ENCODE data around the gene THSD4.

THSD4 gene

DNA sequence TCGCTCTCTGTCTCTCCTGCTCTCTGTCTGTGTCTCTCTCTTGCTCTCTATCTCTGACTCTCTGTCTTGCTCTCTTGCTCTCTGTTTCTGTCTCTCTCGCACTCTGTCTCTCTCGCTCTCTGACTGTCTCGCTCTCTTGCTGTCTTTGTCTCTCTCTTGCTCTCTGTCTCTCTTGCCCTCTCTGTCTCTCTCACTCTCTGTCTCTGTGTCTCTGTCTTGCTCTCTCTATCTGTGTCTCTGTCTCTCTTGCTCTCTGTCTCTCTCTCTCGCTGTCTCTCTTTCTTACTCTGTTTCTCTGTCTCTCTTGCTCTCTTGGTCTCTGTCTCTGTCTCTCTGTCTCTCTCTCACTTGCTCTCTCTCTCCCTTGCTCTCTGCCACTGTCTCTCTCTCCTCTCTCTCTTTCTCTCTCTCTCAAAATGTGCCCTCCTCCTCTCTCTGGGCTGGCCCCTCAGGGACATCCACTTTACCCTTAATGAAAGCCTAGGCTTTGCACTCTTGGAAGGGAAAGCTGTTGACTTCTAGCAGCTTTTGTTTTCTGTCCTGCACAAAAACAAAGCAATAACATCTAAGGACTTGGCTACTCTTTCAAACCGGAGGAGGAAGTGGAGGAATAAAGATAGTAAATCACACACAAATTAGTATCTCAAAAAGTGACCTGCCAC, 621.1 kb downstream of the THSD4 start:
- TF ChIP-seq, protein P1, sequence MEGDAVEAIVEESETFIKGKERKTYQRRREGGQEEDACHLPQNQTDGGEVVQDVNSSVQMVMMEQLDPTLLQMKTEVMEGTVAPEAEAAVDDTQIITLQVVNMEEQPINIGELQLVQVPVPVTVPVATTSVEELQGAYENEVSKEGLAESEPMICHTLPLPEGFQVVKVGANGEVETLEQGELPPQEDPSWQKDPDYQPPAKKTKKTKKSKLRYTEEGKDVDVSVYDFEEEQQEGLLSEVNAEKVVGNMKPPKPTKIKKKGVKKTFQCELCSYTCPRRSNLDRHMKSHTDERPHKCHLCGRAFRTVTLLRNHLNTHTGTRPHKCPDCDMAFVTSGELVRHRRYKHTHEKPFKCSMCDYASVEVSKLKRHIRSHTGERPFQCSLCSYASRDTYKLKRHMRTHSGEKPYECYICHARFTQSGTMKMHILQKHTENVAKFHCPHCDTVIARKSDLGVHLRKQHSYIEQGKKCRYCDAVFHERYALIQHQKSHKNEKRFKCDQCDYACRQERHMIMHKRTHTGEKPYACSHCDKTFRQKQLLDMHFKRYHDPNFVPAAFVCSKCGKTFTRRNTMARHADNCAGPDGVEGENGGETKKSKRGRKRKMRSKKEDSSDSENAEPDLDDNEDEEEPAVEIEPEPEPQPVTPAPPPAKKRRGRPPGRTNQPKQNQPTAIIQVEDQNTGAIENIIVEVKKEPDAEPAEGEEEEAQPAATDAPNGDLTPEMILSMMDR (conservative IDR thresholded peaks at IDR 0.05) = no peak
- no peak for TF ChIP-seq ZFX (IDR thresholded peaks at IDR 0.05)

DNA sequence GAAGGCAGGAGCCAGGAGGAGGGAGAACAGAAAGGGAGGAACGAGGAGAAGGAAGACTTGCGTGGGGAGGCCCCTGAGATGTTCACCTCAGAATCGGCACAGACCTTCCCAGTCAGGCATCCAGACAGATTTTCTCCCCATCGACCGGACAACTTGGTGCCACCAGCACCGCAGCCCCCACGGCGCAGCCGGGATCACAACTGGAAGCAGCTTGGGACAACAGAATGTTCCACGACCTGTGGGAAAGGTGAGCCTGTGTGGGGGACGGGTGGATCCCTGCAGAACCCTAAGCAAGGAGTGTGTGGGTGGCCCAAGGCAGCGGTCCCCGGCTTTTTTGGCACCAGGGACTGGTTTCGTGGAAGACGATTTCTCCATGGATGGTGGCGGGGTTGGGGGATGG, 622.5 kb downstream of the THSD4 start:
- no peak overlapping the region for H3K27ac ChIP-seq
- TF ChIP-seq, protein P1 (conservative IDR thresholded peaks at IDR 0.05) = no peak
- no peak for TF ChIP-seq ZFX (IDR thresholded peaks at IDR 0.05)

More for the DNA sequence above, 621.1 kb downstream of the THSD4 start:
- H3K27ac ChIP-seq = no peak overlapping the region

DNA sequence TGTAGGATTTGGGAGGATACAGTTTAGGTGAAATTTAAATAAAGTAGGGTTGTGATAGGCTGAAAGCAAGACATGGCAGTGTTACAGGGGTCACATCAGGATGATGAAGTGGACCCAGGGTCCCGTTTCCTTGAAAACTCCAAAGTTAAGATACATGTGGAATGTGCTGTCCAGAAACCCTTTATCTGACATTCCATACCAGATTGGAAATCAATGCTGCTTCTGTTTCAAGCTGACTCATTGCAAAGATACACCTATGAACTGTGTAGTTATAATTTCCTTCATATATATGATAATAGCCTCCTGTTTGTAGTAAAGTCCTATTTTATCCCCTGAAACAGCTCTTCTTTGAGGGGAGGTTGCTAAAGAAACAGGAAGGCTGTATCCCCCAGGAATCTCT, 624.1 kb downstream of the THSD4 start:
- no peak for TF ChIP-seq ZFX (IDR thresholded peaks at IDR 0.05)
- TF ChIP-seq, protein P1 (conservative IDR thresholded peaks at IDR 0.05) = no peak
- H3K27ac ChIP-seq = no peak overlapping the region

DNA sequence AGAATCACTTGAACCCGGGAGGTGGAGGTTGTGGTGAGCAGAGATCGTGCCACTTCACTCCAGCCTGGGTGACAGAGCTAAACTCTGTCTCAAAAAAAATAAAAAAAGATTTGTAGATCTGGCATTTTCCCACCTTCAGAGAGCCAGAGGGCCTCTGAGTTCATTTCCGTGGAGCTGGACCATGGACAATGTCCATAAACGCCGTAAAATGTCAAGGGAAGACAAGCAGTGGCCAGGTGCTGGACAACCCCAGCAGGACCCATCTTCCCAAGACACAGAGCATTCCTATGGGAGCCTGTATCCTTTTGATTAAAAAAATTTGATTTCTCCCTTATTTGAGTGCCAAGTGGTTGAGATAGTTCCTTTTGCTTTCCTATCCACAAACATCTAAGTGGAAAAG, 627.7 kb downstream of the THSD4 start:
- TF ChIP-seq, protein P1 (conservative IDR thresholded peaks at IDR 0.05) = no peak
- TF ChIP-seq ZFX (IDR thresholded peaks at IDR 0.05) = no peak
- no peak overlapping the region for H3K27ac ChIP-seq

DNA sequence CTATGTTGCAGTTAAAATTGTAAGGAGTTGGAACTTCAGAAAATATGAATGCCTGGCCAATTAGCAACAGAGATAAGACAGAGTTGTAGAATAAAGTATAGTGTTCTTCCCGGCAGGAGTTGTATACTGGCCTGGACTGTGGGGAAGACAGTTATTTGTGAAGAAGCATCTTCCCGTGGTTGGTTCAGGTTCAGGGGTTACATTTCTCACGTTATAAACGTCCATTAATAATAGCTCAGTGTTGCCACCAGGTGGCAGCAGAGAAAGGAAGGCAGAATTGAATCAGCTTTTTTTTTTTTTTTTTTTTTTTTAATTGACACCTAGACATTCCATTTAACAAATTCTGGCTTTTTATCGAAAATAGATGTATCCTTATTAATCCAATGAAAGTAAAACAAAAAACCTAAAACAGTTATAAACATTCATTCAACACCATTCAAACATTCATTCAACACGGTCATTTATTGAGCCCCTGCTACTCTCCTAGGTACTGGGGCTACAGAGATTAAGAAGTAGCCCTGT, 628.7 kb downstream of the THSD4 start:
- TF ChIP-seq, protein P1 (conservative IDR thresholded peaks at IDR 0.05) = peak; percentile 91
- no peak for TF ChIP-seq ZFX (IDR thresholded peaks at IDR 0.05)
- H3K27ac ChIP-seq = no peak overlapping the region

DNA sequence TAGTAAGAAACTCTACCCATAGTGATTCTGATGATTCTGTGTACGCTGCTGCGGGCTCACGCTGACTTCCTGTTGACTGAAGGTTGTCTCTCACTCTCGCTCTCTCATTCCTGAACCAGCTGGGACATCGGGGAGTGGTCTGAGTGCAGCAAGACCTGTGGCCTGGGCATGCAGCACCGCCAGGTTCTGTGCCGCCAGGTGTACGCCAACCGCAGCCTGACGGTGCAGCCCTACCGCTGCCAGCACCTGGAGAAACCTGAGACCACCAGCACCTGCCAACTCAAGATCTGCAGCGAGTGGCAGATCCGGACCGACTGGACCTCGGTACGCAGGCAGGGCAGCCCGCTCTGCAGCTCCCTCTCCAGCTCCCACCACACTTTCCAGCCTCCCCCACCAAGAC, 631.4 kb downstream of the THSD4 start:
- TF ChIP-seq, protein P1 (conservative IDR thresholded peaks at IDR 0.05) = no peak
- no peak for TF ChIP-seq ZFX (IDR thresholded peaks at IDR 0.05)
- peak overlapping the region; percentile 81 for H3K27ac ChIP-seq

DNA sequence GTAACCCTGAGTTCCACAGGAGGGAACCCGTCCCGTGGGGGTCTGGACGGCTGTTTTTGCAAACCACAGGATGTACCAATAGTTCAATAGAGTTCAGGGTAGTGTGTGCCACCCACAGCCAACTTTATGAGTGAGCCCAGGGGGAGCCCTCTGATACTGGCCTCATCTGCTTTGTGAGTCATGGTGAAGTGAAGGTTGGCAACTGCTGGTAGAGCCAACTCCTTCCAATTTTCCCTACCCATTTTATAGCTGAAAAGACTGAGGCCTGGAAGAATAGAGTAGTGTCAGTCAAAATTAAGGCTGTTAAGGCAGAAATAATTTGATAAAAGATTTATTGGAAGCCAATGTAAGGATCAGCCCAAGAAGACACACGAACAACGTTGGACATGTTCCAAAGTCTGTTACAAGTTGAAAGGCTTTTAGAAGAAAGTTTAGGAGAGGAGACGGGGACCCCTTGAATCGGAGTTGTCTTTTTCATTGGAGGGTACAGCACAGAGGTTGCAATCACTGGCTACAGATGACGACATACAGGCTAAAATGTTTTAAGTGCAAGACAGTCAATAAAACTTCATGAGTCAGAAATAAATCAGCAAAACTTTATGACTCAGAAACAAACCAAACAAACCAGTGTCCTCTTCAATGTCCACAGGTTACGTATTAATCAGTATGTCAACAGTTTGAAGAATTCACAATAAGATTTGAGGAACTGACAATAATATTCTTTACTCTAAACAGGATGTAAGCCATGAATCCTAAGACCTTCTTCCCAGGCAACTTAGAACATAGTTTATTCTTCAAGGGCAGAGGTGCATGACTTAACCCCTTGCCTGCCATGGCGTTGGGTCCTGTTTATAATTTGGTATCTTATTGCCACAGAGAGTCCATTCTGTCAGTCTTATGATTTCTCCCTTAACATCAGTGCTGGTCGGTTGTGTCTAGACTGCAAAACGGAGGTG, 632.1 kb downstream of the THSD4 start:
- H3K27ac ChIP-seq = peak overlapping the region; percentile 81
- no peak for TF ChIP-seq ZFX (IDR thresholded peaks at IDR 0.05)
- TF ChIP-seq, protein P1 (conservative IDR thresholded peaks at IDR 0.05) = 0 out of 2 replicates have a peak, but pooled peaks have one; percentile 6

Measured in C4-2B (cell line).